ENCODE results near the gene SNPH.
"Not testable (repeated sequence)": the region's sequence is repeated elsewhere in the genome, so short reads cannot be mapped to it uniquely, and the experiment has no call there.

Gene SNPH

DNA sequence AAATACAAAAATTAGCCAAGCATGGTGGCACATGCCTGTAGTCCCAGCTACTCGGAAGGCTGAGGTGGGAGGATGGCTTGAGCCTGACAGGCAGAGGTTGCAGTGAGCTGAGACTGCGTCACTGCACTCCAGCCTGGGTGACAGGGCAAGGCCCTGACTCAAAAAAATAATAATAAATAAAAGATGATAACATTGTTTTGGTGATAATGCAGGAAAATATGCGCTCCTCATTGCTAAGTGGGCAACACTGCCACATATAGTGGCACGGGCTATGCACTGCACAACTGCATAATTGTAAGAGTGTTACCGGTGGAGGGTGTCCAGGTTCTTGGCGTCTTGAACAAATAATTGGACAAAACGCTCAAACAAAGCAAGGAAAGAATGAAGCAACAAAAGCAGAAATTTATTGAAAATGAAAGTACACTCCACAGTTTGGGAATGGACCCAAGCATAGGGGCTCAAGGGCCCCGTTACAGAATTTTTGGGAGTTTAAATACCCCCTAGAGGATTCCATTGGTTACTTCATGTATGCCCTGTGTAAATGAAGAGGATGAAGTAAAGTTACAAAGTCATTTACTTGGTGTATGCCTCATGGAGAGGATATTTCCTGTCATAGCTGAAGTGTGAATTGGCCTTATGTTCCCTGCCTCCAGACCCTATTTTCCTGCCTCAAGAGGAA, 77.5 kb downstream of the SNPH start:
- DNase-seq: not testable (repeated sequence)

DNA sequence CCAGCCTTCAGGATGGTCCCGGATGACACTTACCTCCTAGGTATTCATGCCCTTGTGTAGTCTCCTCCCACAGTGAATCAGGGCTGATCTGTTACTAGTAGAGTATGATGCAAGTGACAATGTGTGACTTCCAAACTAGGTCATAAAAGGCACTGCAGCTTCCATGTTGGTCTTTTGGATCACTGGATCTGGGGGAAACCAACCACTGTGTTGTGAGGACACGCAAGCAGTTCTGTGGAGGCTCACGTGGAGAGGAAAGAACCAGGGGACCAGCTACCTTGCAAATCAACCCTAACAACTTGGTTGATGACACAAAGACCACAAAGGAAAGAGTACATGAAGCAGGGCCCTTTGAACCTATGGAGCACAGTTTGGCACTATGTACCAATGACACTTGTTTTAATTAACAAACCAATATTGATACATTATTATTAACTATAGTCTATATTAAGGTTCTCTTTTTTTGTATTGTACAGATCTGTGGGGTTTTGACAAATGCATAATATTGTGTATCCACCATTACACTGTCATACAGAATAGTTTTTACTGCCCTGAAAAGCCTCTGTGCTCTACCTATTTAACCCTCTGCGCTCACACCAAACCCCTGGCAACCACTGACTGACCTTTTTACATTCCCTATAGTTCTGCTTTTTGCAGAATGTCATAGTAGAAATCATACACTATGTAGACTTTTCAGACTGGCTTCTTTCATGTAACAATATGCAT, 79.1 kb downstream of the SNPH start:
- no peak for DNase-seq

DNA sequence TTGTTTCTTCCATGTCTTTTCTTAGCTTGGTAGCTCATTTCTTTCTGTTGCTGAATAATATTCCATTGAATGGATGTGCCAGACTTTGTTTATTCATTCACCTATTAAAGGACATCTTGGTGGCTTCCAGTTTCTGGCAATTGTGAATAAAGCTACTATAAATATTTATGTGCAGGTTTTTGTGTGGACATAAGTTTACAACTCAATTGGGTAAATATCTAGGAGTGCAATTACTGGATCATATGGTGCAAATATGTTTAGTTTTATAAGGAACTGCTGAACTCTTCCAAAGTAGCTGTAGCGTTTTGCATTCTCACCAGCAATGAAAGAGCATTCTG, 79.6 kb downstream of the SNPH start:
- DNase-seq: no peak

DNA sequence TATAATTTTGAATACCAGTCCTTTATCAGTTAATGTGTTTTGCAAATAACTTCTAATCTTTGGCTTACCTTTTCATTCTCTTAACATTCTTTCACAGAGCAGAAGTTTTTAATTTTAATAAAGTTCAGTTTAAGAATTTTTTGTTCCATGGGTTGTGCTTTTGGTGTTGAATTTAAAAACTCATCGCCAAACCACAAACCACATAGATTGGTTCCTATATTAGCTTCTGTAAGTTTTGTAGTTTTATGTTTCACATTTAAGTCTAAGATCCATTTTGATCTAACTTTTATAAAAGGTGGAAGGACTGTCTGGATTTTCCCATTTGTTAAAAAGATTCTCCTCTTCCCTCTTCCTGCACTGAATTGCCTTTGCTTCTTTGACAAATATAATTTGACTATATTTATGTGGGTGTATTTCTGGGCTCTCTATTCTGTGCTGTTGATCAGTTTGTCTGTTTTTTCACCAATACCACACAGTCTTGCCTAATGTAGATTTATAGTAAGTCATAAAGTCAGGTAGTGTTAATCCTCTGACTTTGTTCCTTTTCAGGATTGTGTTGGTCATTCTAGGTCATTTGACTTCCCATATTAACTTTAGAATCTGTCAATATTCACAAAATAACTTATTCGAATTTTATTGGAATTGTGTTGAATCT, 80.3 kb downstream of the SNPH start:
- DNase-seq: no peak

DNA sequence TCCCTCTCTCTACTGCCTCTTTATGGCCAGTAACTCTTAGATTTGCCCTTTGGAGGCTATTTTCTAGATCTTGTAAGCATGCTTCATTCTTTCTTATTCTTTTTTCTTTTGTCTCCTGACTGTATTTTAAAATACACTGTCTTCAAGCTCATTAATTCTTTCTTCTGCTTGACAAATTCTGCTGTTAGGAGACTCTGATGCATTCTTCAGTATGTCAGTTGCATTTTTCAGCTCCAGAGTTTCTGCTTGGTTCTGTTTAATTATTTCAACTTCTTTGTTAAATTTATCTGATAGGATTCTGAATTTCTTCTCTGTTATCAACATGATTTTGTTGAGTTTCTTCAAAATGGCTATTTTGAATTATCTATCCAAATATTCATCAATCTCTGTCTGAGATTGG, 87.9 kb downstream of the SNPH start:
- DNase-seq: no peak

DNA sequence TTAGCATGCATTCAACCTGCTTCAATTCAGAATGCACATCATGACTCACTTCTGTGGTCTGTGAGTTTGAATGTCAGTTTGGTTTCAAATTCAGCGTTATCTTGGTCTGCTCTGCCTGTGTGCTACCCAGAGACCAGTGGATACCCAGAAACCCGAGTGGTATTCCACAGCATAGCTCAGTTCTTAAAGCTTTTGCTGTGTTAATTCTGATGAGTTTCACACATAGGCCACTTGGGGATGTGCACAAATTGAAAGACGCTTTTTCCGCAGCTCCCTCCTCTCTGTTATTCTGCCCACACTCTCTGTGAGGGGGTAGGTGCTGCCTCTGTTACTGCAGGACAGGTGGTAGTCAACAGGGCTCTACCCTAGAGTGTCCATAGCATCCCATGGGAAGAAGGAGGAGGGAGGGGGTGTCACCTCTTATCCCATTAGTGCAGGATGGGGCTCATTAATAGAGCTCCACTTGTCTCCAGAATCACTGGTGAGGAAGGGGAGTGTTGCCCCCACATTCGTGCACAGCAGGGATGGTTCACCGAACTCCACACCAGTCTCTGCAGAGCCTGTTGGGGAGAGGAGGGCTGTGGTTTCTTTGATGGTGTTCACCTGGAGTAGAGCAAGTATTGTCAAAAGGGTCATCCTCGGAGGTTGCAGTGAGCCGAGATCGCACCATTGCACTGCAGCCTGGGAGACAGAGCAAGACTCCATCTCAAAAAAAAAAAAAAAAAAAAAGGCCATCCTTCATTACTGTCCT, 92.0 kb downstream of the SNPH start:
- no peak for DNase-seq
